Stomach smooth muscle (tissue), 2 donors: Measurements from ENCODE around the gene ZFAND3.
"Not testable (repeated sequence)": the region's sequence is repeated elsewhere in the genome, so short reads cannot be mapped to it uniquely, and the experiment has no call there.

Experiments used
- H3K27ac ChIP-seq: one replicate; pipeline ENCODE4 v1.7.0; 2013; ENCODE audit warnings: mild to moderate bottlenecking, low read length, inconsistent platforms
- H3K27me3 ChIP-seq, 2 donors: one replicate each; pipeline ENCODE4 v1.7.0; 2013; ENCODE audit warnings: low read length in 2 of 2; ENCODE audit not compliant: insufficient read depth in 2 of 2, control insufficient read depth in 1 of 2
- H3K36me3 ChIP-seq, 2 donors: one replicate each; pipeline ENCODE4 v1.7.0; 2013; ENCODE audit warnings: low read length in 2 of 2; ENCODE audit not compliant: control insufficient read depth in 2 of 2, insufficient read depth in 2 of 2
- H3K4me1 ChIP-seq: one replicate; pipeline ENCODE4 v1.7.0; 2013; ENCODE audit warnings: low read length; ENCODE audit not compliant: control insufficient read depth, insufficient read depth
- H3K4me3 ChIP-seq, 2 donors: one replicate each; pipeline ENCODE4 v1.7.0; 2013; ENCODE audit warnings: low read length in 2 of 2
- H3K9ac ChIP-seq, 2 donors: one replicate each; pipeline ENCODE4 v1.7.0; 2013; ENCODE audit warnings: low read length in 2 of 2, mild to moderate bottlenecking in 1 of 2
- H3K9me3 ChIP-seq, 2 donors: one replicate each; pipeline ENCODE4 v1.7.0; 2013; ENCODE audit warnings: low read length in 2 of 2; ENCODE audit not compliant: control insufficient read depth in 2 of 2
- donor health status: healthy.
- donor health status: Pancreatic carcinoma.

Gene ZFAND3

DNA sequence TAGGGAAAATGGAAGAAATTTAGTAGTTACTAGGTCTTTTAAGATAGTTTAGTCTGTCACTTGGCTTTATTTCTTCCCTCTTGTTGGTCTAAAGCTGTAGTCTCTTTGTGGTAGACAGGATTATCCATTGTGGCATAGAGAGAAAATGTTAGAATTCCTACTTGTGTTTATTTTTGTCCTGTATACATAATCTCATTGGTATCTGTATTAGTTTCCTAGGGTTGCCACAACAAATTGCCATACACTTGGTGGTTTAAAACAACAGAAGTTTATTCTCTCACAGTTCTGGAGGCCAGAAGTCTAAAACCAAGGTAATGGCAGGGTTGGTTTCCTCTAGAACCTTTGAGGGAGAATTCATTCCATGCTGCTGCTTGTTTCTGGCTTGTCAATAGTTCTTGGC, 119.4 kb downstream of the ZFAND3 start:
- no peak overlapping the region for H3K4me3 ChIP-seq
- no peaks in the 10 kb centered on the region for H3K27me3 ChIP-seq
- H3K36me3 ChIP-seq = no peaks in the 10 kb centered on the region
- H3K4me1 ChIP-seq = peaks cover 12% of the 10 kb centered on the region
- no peak overlapping the region for H3K9ac ChIP-seq
- H3K9me3 ChIP-seq = no peaks in the 10 kb centered on the region
- no peak overlapping the region for H3K27ac ChIP-seq

- Histone ChIP-seq H3K27ac (no peak overlapping the region), H3K4me1 (peaks cover 12% of the 10 kb centered on the region), H3K36me3 (no peaks in the 10 kb centered on the region), H3K9me3 (no peaks in the 10 kb centered on the region), H3K4me3 (no peak overlapping the region), H3K27me3 (no peaks in the 10 kb centered on the region), H3K9ac (no peak overlapping the region)
Measured at GRCh38 chr6:37940074-37940847, 120.7 kb downstream of the ZFAND3 start.

DNA sequence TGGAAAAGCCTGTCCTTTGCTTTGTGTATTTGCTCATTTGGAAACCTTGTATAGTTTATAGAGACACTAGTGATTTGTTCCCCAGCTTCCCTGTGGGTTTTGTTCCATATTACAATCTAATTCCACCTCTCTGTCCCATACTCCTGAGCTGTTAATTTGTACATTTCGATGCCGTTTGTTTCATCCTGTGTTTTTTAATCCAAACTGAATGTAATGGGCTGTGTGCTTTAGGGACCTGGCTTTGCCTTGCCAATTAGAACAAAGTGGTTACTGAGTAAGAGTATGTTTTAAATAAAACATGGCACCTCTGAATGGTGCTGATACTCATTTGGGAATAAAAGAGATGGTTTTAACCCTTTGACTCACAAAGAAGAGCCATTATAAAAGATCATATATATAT, 122.3 kb downstream of the ZFAND3 start:
- no peaks in the 10 kb centered on the region for H3K27me3 ChIP-seq
- no peaks in the 10 kb centered on the region for H3K36me3 ChIP-seq
- H3K4me3 ChIP-seq = no peak overlapping the region
- no peaks in the 10 kb centered on the region for H3K9me3 ChIP-seq
- H3K4me1 ChIP-seq = peaks cover 12% of the 10 kb centered on the region
- no peak overlapping the region for H3K9ac ChIP-seq
- H3K27ac ChIP-seq = no peak overlapping the region

GRCh38 chr6:37942606-37943376, 123.3 kb downstream of the ZFAND3 start:
- Histone ChIP-seq H3K9me3 (no peaks in the 10 kb centered on the region), H3K27me3 (no peaks in the 10 kb centered on the region), H3K4me1 (peaks cover 12% of the 10 kb centered on the region), H3K36me3 (no peaks in the 10 kb centered on the region), H3K9ac (no peak overlapping the region), H3K4me3 (no peak overlapping the region), H3K27ac (no peak overlapping the region)

DNA sequence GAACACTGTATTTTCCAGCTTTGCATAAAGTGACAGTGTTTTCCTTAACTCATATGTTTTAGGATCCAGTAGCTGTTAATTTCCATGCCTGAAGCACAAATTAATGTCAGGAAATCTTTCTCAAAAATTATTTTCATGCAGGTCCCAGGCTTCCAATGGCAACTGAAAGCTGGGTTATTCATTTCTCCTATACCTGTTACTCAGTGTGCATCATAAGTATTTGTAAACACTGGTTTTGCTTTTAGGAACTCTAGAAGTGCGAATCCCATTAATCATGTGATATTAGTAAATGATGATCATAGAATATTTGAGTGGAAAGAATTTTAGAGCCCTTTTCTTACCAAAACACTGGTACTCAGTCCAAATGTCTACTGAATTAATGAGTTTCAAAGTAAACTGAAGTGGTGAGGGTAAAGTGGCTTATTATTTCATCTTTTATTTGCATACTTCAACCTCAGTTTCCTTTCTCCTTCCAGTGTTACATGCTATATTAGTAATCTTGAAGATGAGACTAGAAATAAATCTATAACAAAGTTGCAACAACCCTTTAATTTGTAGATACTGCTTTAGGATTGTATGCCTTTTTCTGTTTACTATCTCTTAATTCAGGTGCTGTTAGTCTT, 124.0 kb downstream of the ZFAND3 start:
- no peaks in the 10 kb centered on the region for H3K9me3 ChIP-seq
- H3K9ac ChIP-seq = no peak overlapping the region
- no peaks in the 10 kb centered on the region for H3K36me3 ChIP-seq
- no peak overlapping the region for H3K4me3 ChIP-seq
- H3K4me1 ChIP-seq = peaks cover 12% of the 10 kb centered on the region
- no peaks in the 10 kb centered on the region for H3K27me3 ChIP-seq
- no peak overlapping the region for H3K27ac ChIP-seq

DNA sequence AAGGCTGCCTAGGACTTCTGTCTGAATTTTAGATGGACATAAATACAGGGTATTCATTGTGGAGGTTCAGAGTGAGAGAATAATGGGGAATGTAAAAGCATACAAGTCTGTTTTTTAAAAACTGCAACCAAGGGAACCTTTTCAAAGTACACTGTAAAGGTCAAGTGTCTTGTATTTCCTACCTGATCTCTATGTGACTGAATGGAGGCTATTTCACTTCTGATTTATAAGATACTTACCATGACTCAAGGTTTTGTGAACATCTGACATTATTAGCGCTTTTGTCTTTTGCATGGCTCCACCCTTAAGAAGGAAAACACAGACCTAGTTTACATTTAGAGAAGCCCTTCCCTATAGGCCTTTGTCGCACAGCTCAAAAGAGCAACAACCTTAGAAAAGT, 126.5 kb downstream of the ZFAND3 start:
- Histone ChIP-seq H3K36me3 (no peaks in the 10 kb centered on the region), H3K9me3 (no peaks in the 10 kb centered on the region), H3K27ac (no peak overlapping the region), H3K4me1 (peaks cover 3% of the 10 kb centered on the region), H3K4me3 (no peak overlapping the region), H3K9ac (no peak overlapping the region), H3K27me3 (no peaks in the 10 kb centered on the region)

DNA sequence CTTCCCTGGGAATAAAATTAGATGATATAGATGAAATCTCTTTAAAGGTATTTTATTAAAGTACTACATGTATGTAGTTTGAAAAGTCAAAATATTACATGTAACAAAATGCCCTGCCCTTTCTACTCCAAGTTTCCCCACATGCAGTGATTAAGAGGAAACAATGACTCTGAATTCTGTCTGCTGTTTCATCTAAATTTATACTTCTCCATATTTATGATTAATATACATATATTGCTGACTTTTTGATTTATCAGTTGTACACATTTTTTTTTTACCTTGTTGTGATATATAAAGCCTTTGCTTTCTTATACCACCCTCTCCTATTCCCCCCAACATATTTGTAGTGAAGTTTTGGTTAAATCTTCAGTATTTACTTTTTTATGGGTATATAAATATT, 127.9 kb downstream of the ZFAND3 start:
- no peaks in the 10 kb centered on the region for H3K9me3 ChIP-seq
- H3K27ac ChIP-seq = no peak overlapping the region
- peaks cover 3% of the 10 kb centered on the region for H3K4me1 ChIP-seq
- H3K9ac ChIP-seq = no peak overlapping the region
- no peaks in the 10 kb centered on the region for H3K36me3 ChIP-seq
- no peaks in the 10 kb centered on the region for H3K27me3 ChIP-seq
- no peak overlapping the region for H3K4me3 ChIP-seq

DNA sequence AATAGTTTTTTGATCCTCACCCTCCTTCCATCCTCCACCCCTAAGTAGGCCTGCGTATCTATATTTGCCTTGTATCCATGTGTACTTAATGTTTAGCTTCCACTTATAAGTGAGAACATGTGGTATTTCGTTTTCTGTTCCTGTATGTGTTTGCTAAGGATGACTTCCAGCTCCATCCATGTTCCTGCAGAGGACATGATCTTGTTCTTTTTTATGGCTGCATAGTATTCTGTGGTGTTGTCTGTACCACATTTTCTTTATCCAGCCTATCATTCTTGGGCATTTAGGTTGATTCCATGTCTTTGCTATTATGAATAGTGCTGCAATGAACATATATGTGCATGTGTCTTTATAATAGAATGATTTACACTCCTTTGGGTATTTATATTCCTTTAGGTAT, 129.1 kb downstream of the ZFAND3 start:
- H3K27me3 ChIP-seq, H3K9me3 ChIP-seq, H3K4me1 ChIP-seq, H3K9ac ChIP-seq, H3K4me3 ChIP-seq, H3K27ac ChIP-seq, H3K36me3 ChIP-seq: not testable (repeated sequence)

DNA sequence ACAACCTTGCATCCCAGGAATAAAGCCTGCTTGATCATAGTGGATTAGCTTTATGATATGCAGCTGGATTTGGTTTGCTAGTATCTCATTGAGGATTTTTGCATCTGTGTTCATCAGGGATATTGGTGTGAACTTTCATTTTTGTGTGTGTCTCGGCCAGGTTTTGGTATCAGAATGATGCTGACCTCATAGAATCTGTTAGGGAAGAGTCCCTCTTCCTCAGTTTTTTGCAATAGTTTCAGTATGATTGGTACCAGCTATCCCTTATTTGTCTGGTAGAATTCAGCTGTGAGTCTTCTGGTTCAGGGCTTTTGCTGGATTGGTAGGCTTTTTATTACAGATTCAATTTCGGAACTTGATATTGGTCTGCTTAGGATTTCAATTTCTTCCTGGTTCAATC, 132.5 kb downstream of the ZFAND3 start:
- Histone ChIP-seq H3K36me3 (no peaks in the 10 kb centered on the region), H3K27ac (no peak overlapping the region), H3K27me3 (no peaks in the 10 kb centered on the region), H3K4me3 (no peak overlapping the region), H3K9me3 (no peaks in the 10 kb centered on the region), H3K9ac (no peak overlapping the region), H3K4me1 (no peaks in the 10 kb centered on the region)

DNA sequence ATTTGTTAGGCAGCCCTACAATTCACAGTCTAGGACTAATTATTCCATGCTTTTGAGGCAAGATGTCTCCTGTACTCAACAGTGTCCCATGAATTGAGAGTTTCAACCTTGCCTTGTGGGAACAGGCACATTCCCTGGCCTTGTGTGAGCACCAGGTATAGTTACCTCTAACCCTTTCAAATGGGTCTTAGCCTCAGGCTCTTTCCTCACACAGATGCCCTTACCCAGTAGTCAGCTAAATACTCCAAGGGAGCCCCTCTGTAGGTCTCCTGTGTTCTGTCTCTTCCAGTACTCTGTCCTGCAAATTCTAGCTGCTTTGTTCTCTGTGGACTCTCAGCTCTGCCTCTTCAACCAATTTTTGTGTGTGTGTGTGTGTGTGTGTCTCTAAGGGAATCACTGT, 135.3 kb downstream of the ZFAND3 start:
- H3K4me1 ChIP-seq = no peaks in the 10 kb centered on the region

More for the DNA sequence above, 135.3 kb downstream of the ZFAND3 start:
- Histone ChIP-seq H3K9ac (no peak overlapping the region), H3K27me3 (no peaks in the 10 kb centered on the region), H3K4me3 (no peak overlapping the region), H3K36me3 (no peaks in the 10 kb centered on the region), H3K9me3 (no peaks in the 10 kb centered on the region), H3K27ac (no peak overlapping the region)
